IMR-90 (cell line): ENCODE data around the gene FBXO31. TPM values are rescaled to one million over a fixed set of nuclear protein-coding genes. Genes with fewer than 3 reads are reported as not detected.

Source experiments
- ATAC-seq: fragments of 200-7000 bp; cut with Tn5 transposase; 2 replicates; pipeline ENCODE4 v1.9.1; 2020; ENCODE audit warnings: low read depth, mild to moderate bottlenecking, moderate library complexity
- BruUV-seq: library from RNA; stranded (reverse); fragments of 400-500 nt; replicated peaks from 2 replicates; lab custom pipeline; 2021; lab: Mats Ljungman, UMichigan
- CTCF ChIA-PET: fragments of 300-600 bp; formaldehyde crosslinking; extraction: SDS; loops from one replicate; lab custom pipeline; 2021; ENCODE audit warnings: antibody characterized with exemption; lab: Yijun Ruan, JAX
- POLR2A ChIA-PET: fragments of 300-600 bp; sonication (Branson Sonifier 250); formaldehyde crosslinking; loops from one replicate; lab custom pipeline; 2022; ENCODE audit warnings: antibody characterized with exemption; ENCODE audit not compliant: unreplicated experiment; lab: Charles Lee
- DNase-seq: peaks from one replicate; pipeline ENCODE4 v3.0.0; 2013
- H2AFZ ChIP-seq: replicated peaks from 2 replicates; pipeline ENCODE3; 2013; ENCODE audit warnings: low read length, mild to moderate bottlenecking; ENCODE audit not compliant: poor library complexity
- H2AK5ac ChIP-seq: 2 replicates; pipeline ENCODE4 v1.6.1; 2013; ENCODE audit warnings: low read depth, low read length, inconsistent platforms
- H2AK9ac ChIP-seq: replicated peaks from 2 replicates; pipeline ENCODE3; 2013; ENCODE audit warnings: mild to moderate bottlenecking, low read depth, low read length, moderate library complexity; ENCODE audit not compliant: poor library complexity
- H2BK120ac ChIP-seq: 2 replicates; pipeline ENCODE4 v1.6.1; 2013; ENCODE audit warnings: low read depth, low read length, inconsistent platforms
- H2BK15ac ChIP-seq: 3 replicates; pipeline ENCODE4 v1.6.1; 2013; ENCODE audit warnings: low read depth, low read length, inconsistent platforms
- H2BK20ac ChIP-seq: 2 replicates; pipeline ENCODE4 v1.6.1; 2013; ENCODE audit warnings: low read depth, mild to moderate bottlenecking, inconsistent platforms, low read length, moderate library complexity
- H2BK5ac ChIP-seq: 2 replicates; pipeline ENCODE4 v1.6.1; 2013; ENCODE audit warnings: mild to moderate bottlenecking, low read depth, low read length, inconsistent platforms; ENCODE audit not compliant: poor library complexity, severe bottlenecking
- H3K14ac ChIP-seq: replicated peaks from 2 replicates; pipeline ENCODE4 v1.6.1; 2013; ENCODE audit warnings: low read depth, low read length, inconsistent platforms
- H3K18ac ChIP-seq: 2 replicates; pipeline ENCODE4 v1.6.1; 2013; ENCODE audit warnings: low read depth, low read length, control low read depth
- H3K23ac ChIP-seq: 2 replicates; pipeline ENCODE4 v1.6.1; 2013; ENCODE audit warnings: low read depth, low read length, inconsistent platforms
- H3K27ac ChIP-seq: 2 replicates; pipeline ENCODE4 v1.5.1; 2013; ENCODE audit warnings: mild to moderate bottlenecking, control low read depth, low read length; ENCODE audit not compliant: insufficient read depth
- H3K27me3 ChIP-seq: 2 replicates; pipeline ENCODE4 v1.6.1; 2013; ENCODE audit warnings: low read length; ENCODE audit not compliant: control insufficient read depth, insufficient read depth
- H3K36me3 ChIP-seq: 2 replicates; pipeline ENCODE4 v1.6.1; 2013; ENCODE audit warnings: low read length, mixed read lengths; ENCODE audit not compliant: control insufficient read depth, insufficient read depth
- H3K4ac ChIP-seq: 2 replicates; pipeline ENCODE4 v1.6.1; 2013; ENCODE audit warnings: low read depth, low read length, inconsistent platforms
- H3K4me1 ChIP-seq: 2 replicates; pipeline ENCODE4 v1.6.1; 2013; ENCODE audit warnings: low read length, mixed read lengths; ENCODE audit not compliant: control insufficient read depth, insufficient read depth
- H3K4me2 ChIP-seq: 2 replicates; pipeline ENCODE4 v1.6.1; 2013; ENCODE audit warnings: low read depth, mild to moderate bottlenecking, control low read depth, low read length, moderate library complexity
- H3K4me3 ChIP-seq: 2 replicates; pipeline ENCODE4 v1.5.1; 2013; ENCODE audit warnings: low read depth, mild to moderate bottlenecking, control low read depth, low read length, moderate library complexity; ENCODE audit not compliant: insufficient read depth
- H3K56ac ChIP-seq: 2 replicates; pipeline ENCODE4 v1.6.1; 2013; ENCODE audit warnings: low read length, inconsistent platforms; ENCODE audit not compliant: insufficient read depth; ENCODE audit errors: extremely low read depth
- H3K79me1 ChIP-seq, 2 experiments: 2 replicates each; pipeline ENCODE4 v1.6.1; 2013; ENCODE audit warnings: low read length in 2 of 2, inconsistent platforms in 1 of 2, low read depth in 1 of 2
- H3K9ac ChIP-seq: 2 replicates; pipeline ENCODE4 v1.6.1; 2013; ENCODE audit warnings: low read depth, low read length, control low read depth
- H3K9me1 ChIP-seq: 2 replicates; pipeline ENCODE4 v1.6.1; 2013; ENCODE audit warnings: low read length, inconsistent platforms; ENCODE audit not compliant: insufficient read depth
- H3K9me3 ChIP-seq: 2 replicates; pipeline ENCODE4 v1.6.1; 2013; ENCODE audit warnings: low read length; ENCODE audit not compliant: control insufficient read depth, insufficient read depth
- H4K20me1 ChIP-seq: 2 replicates; pipeline ENCODE4 v1.6.1; 2013; ENCODE audit warnings: low read length, inconsistent platforms; ENCODE audit not compliant: insufficient read depth
- H4K5ac ChIP-seq: 2 replicates; pipeline ENCODE4 v1.6.1; 2013; ENCODE audit warnings: mild to moderate bottlenecking, low read depth, low read length, control low read depth
- H4K8ac ChIP-seq, 2 experiments: 2 replicates each; pipeline ENCODE4 v1.6.1; 2013; ENCODE audit warnings: low read depth in 2 of 2, low read length in 2 of 2, control low read depth in 1 of 2, inconsistent platforms in 1 of 2
- H4K91ac ChIP-seq: 2 replicates; pipeline ENCODE4 v1.6.1; 2013; ENCODE audit warnings: low read depth, low read length, inconsistent platforms; ENCODE audit not compliant: insufficient read depth
- CTCF ChIP-seq: conservative IDR thresholded peaks from 2 replicates; pipeline ENCODE4 v1.5.1; 2012; ENCODE audit warnings: mild to moderate bottlenecking, low read depth, low read length, improper control_type of control experiment
- ELK1 ChIP-seq: fragments of 150-350 bp; IDR thresholded peaks from 2 replicates; pipeline ENCODE4 v1.6.1; 2016; ENCODE audit warnings: low read depth, mild to moderate bottlenecking, low read length, moderate library complexity, borderline replicate concordance
- RFX5 ChIP-seq: IDR thresholded peaks from 2 replicates; pipeline ENCODE4 v1.8.0; 2012; ENCODE audit warnings: low read depth, mild to moderate bottlenecking, low read length, moderate library complexity
- WGBS, 2 experiments: methylation state at CpG; one replicate each; pipeline versions ENCODE4 v1.1.5 to v1.1.7; 2013; ENCODE audit warnings: missing lambda C conversion rate in 2 of 2; ENCODE audit not compliant: insufficient read length in 1 of 2; ENCODE audit errors: extremely low coverage in 2 of 2; 5-methylcytosine and 5-hydroxymethylcytosine counted together
- dilution Hi-C: fragments of 300-500 bp; cut with HindIII; formaldehyde crosslinking; loops from one replicate; pipeline ENCODE4 v1.14.3; 2018; ENCODE audit warnings: low sequenced_read_pairs; ENCODE audit not compliant: unreplicated experiment
- in situ Hi-C: fragments of 300-500 bp; cut with MboI; formaldehyde crosslinking; loops from 3 replicates; pipeline ENCODE4 v1.14.3; 2019; ENCODE audit warnings: low sequenced_read_pairs, inconsistent platforms, mixed read lengths
- intact Hi-C: fragments of 100-400 bp; cut with micrococcal nuclease; formaldehyde crosslinking; loops from 2 replicates; pipeline ENCODE4 v1.10.0; 2022
- polyA plus RNA-seq, 3 experiments: library from polyadenylated mRNA; depleted of rRNA; stranded (reverse); fragments of >200 nt; gene quantifications; 2 replicates each; pipeline ENCODE4 v1.2.3, GENCODE V29; 2012; ENCODE audit warnings: low replicate concordance in 1 of 3
- total RNA-seq: library from RNA; depleted of rRNA; stranded (reverse); fragments of >200 nt; gene quantifications from 2 replicates; pipeline ENCODE4 v1.2.3, GENCODE V29; 2012

Gene FBXO31
- total and polyA plus RNA-seq, 2 of the 4 experiments (the other 2 are of a cell fraction) = 10.4 to 16.9 TPM

- Histone ChIP-seq H2BK120ac (no peak overlapping the region), H2AFZ (no peak overlapping the region), H2BK5ac (no peak overlapping the region), H3K4me1 (peaks cover 2% of the 10 kb centered on the region; the same call in 1 of the 2 replicates), H3K18ac (no peak overlapping the region), H3K4ac (no peak overlapping the region), H3K27ac (no peak overlapping the region), H2BK20ac (no peak overlapping the region), H3K9me3 (peaks cover 5% of the 10 kb centered on the region), H3K79me1 (no peaks in the 10 kb centered on the region), H4K91ac (no peak overlapping the region), H3K9ac (no peak overlapping the region), H3K23ac (no peak overlapping the region), H3K27me3 (peaks cover 9% of the 10 kb centered on the region), H2AK9ac (no peak overlapping the region), H3K36me3 (no peaks in the 10 kb centered on the region), H4K8ac (no peak overlapping the region), H3K56ac (no peak overlapping the region), H2BK15ac (no peak overlapping the region), H3K4me2 (no peak overlapping the region), H3K9me1 (peaks cover 3% of the 10 kb centered on the region), H4K20me1 (peaks cover 9% of the 10 kb centered on the region), H2AK5ac (no peak overlapping the region), H4K5ac (no peak overlapping the region), H3K14ac (no peak overlapping the region), H3K4me3 (no peak overlapping the region)
- ChIA-PET POLR2A (no interaction called here), CTCF (no interaction called here)
- no peak for TF ChIP-seq CTCF
- TF ChIP-seq RFX5 = no peak
- TF ChIP-seq ELK1 = no peak
- in situ Hi-C loops = no loop called here
- BruUV-seq = no TSS peak
- dilution Hi-C loops = no loop called here
- ATAC-seq (no peak), DNase-seq (no peak)
- intact Hi-C loops = no loop called here
- WGBS, 2 experiments = 53% methylated on average over 2 of the region's 8 CpGs; no CpG with 5 or more reads in 1 of the 2 experiments
Observed at GRCh38 chr16:87286839-87287626, 96.5 kb downstream of the FBXO31 start.
